ENCODE measurements around the gene PCCB.
A peak's percentile ranks its signal among the peaks of the same experiment; 100 is the strongest.
"Not testable (repeated sequence)": the region's sequence is repeated elsewhere in the genome, so short reads cannot be mapped to it uniquely, and the experiment has no call there.

The PCCB gene

DNA sequence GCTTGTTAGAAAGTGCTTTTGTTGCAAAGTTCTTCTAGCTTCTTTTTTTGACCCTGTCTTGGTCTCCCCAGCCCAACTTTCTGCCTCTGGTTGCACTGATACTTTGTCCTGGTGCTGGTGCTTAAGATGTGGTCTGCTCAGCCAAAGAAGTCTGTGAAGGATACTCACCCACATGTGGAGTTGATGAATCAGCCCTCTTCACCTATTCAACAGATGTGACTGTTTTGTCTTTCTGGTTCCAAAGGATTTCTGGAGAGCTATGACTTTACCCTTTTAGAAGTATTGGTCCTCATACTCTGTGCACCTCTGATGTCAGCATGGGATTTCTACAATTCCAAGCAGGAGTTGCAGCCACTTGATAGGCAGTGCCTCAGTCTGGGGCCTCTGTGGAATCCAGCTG lies 84.1 kb downstream of the PCCB start:
- DNase-seq (ENCODE audit: low read depth), result no peak
- no peak overlapping the region for H3K4me3 ChIP-seq (ENCODE audit: low read depth, low read length)
- TF ChIP-seq, protein P1, sequence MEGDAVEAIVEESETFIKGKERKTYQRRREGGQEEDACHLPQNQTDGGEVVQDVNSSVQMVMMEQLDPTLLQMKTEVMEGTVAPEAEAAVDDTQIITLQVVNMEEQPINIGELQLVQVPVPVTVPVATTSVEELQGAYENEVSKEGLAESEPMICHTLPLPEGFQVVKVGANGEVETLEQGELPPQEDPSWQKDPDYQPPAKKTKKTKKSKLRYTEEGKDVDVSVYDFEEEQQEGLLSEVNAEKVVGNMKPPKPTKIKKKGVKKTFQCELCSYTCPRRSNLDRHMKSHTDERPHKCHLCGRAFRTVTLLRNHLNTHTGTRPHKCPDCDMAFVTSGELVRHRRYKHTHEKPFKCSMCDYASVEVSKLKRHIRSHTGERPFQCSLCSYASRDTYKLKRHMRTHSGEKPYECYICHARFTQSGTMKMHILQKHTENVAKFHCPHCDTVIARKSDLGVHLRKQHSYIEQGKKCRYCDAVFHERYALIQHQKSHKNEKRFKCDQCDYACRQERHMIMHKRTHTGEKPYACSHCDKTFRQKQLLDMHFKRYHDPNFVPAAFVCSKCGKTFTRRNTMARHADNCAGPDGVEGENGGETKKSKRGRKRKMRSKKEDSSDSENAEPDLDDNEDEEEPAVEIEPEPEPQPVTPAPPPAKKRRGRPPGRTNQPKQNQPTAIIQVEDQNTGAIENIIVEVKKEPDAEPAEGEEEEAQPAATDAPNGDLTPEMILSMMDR (conservative IDR thresholded peaks at IDR 0.05; ENCODE audit: low read depth, low read length), result no peak

DNA sequence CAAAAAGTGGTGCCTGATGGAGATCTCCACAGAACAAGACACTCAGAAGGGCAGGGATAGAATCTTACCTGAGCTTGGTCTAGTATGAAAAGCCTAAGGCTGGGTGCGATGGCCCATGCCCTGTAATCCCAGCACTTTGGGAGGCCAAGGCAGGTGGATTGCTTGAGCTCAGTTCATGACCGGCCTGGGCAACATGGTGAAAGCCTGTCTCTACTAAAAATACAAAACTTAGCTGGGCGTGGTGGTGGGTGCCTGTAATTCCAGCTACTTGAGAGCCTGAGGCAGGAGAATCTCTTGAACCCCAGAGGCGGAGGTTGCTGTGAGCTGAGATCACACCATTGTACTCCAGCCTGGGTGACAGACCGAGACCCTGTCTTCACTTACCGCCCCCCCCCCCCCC lies 84.6 kb downstream of the PCCB start:
- H3K4me3 ChIP-seq (ENCODE audit: low read depth, low read length); DNase-seq (ENCODE audit: low read depth): not testable (repeated sequence)

GRCh38 chr3:136336329-136337100 lies 86.4 kb downstream of the PCCB start:
- TF ChIP-seq, protein P1 (conservative IDR thresholded peaks at IDR 0.05; ENCODE audit: low read depth, low read length), result no peak
- no peak overlapping the region for H3K4me3 ChIP-seq (ENCODE audit: low read depth, low read length)
- DNase-seq (ENCODE audit: low read depth), result no peak

GRCh38 chr3:136343446-136343845 lies 93.3 kb downstream of the PCCB start:
- DNase-seq (ENCODE audit: low read depth), result no peak
- H3K4me3 ChIP-seq (ENCODE audit: low read depth, low read length), result no peak overlapping the region
- TF ChIP-seq, protein P1 (conservative IDR thresholded peaks at IDR 0.05; ENCODE audit: low read depth, low read length), result no peak

DNA sequence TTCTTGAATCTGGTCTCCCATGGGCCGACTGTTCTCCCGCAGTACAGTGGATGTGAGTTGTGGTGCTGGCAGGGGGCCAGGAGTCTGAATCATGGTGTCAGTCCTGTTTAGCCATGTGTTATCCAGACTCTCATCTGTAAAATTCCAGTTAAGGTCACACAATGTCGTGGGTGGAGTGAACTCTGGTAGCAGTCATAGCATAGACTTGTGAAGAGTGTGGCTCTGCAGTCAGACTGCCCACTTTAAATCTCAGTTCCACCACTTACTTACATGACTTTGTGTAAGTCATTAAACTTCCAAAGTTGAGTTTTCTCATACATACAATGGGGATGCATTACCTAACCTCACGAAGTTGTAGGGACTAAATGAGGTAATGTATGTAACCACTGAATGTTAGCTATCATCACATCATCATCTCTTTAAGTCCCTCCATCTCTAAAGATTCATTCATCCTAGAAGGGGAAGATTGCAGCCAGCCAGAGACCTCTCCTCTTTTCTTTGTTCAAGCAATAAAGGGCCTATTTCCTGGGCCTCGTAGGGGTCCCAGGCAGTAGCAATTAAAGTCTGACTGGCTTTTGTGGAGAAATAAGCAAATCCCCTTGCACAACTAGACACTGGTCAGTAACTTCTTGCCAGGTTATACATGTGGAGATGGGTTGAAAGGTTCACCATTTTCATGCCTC lies 93.9 kb downstream of the PCCB start:
- peak; percentile 97 for DNase-seq (ENCODE audit: low read depth)
- TF ChIP-seq, protein P1 (conservative IDR thresholded peaks at IDR 0.05; ENCODE audit: low read depth, low read length), result no peak
- H3K4me3 ChIP-seq (ENCODE audit: low read depth, low read length), result no peak overlapping the region

GRCh38 chr3:136346486-136346885 lies 96.3 kb downstream of the PCCB start:
- TF ChIP-seq, protein P1 (conservative IDR thresholded peaks at IDR 0.05; ENCODE audit: low read depth, low read length), result no peak
- no peak overlapping the region for H3K4me3 ChIP-seq (ENCODE audit: low read depth, low read length)
- no peak for DNase-seq (ENCODE audit: low read depth)

DNA sequence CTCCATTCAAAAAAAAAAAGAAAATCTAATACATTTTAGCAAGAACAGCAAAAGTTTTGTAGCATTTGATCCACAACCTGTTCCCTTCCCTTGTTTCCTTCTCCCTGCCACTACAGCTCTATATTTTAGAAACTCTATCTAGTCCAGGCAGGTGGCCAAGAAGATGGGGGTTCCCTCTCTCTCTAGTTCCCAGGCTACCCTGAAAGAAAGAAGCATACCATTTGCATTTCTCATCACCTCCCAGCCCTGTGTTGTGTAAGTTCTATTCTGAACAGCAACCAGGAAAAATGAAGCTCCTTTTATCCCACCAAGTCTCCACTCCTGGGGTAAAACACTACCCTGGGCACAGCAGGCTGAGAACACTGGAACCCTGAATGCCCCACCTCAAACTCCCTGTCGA lies 100.0 kb downstream of the PCCB start:
- no peak overlapping the region for H3K4me3 ChIP-seq (ENCODE audit: low read depth, low read length)
- DNase-seq (ENCODE audit: low read depth), result peak; percentile 98
- TF ChIP-seq, protein P1 (conservative IDR thresholded peaks at IDR 0.05; ENCODE audit: low read depth, low read length), result no peak

Data from choroid plexus epithelial cell (primary cell).